HG03378 (cell line): ENCODE results near the gene NUBPL.
"Not testable (repeated sequence)": the region's sequence is repeated elsewhere in the genome, so short reads cannot be mapped to it uniquely, and the experiment has no call there.

Experiments used
- ATAC-seq: cut with Tn5 transposase; IDR thresholded peaks from one replicate; pipeline ENCODE4 v1.9.1; 2021; ENCODE audit warnings: mild to moderate bottlenecking, moderate library complexity; ENCODE audit not compliant: unreplicated experiment

The NUBPL gene

DNA sequence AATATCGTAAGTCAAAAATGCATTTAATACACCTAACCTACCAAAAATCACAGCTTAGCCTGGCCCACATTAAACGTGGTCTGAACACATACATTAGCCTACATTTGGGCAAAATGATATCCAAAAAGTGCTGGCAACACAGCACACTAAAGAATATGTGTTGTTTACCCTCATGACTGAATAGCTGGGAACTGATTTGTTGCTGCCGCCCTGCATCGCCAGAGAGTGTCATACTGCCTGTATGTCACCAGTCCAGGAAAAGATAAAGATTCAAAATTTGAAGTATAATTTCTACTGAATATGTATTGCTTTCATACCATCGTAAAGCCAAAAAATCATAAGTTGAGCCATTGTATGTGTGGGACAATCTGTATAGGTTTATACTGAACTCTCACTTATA is 157.8 kb downstream of the NUBPL start:
- ATAC-seq: no peak

DNA sequence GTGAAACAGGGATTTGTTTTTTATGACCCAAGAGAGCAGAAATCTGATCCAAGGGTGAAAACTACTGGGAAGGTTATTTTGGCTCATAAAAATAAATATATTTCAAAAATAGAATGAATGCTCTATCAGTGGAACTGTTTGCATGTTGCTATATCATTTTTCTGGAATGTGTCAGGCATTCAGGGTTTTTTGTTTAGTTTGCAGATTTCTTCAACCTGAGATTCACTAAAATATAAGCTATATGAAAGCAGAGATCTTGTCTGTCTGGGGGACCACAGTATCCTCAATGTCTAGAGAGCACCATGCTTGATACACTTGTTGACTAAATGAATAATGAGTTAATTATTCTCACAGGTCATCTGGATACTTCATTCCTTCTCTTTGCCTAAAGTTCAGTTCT is 165.1 kb downstream of the NUBPL start:
- ATAC-seq: no peak

DNA sequence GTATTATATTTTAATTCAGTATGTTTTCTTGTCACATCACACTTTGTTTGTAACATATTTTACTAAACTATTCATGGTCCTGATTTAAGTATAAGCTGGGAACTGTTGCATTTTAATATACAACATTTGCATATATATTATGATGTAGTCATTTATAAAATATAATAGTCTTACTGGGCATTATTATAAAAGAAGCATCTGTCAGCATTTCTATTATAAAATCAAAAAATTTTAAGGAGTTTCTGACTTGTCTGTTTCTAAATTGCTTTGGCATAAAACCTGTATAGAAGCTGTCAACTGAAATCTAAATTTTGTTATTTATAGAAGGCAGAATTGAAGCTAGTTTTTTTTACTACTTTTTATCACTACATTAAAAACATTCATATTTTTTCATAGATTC is 166.6 kb downstream of the NUBPL start:
- no peak for ATAC-seq

DNA sequence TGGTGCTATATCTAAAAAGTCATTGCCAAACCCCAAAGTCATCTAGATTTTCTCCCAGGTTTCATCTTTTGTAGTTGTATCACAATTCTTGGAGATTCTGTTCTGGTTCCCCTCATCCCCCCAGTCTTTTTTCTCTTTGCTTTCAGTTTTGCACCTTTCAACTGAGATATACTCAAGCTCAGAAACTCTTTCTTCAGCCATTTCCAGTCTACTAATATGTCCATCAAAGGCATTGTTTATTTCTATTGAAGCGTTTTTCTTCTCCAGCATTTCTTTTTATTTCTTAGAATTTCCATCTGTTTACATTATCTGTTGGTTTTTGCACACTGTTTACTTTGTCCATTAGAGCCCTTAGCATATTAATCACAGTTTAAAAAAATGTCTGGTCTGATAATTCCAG is 179.5 kb downstream of the NUBPL start:
- ATAC-seq: no peak

DNA sequence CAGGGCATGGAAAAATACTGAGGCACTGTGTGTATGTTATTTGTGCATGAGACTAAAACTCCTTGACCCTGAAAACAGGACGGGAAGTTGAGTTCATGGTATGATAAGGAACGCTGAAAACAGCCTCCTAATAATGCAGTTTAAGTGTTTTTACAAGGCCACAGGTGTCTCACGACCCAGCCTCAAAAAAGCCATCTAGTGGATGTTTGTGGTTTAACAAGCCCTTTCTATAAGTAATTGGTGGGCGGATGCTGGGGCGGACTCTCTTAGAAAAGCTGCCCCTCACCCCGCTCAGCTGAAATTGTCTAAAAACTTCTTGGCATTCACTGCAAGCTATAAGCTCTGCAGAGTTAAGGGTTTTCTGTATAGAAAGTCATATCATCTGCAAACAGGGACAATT is 184.5 kb downstream of the NUBPL start:
- ATAC-seq: no peak

DNA sequence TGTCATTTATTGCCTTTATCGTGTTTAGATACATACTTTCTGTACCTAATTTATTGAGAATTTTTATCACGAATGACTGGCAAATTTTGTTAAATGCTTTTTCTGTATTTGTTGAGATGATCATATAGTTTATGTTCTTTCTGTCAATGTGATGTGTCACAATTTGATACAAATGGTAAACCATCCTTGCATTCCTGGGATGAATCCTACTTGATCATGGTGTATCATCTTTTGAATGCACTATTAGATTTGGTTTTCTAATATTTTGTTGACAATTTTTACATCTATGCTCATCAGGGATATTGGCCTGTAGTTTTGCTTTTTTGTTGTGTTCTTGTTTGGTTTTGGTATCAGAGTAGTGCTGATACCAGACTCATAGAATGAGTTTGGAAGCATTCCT is 185.1 kb downstream of the NUBPL start:
- ATAC-seq: no peak

DNA sequence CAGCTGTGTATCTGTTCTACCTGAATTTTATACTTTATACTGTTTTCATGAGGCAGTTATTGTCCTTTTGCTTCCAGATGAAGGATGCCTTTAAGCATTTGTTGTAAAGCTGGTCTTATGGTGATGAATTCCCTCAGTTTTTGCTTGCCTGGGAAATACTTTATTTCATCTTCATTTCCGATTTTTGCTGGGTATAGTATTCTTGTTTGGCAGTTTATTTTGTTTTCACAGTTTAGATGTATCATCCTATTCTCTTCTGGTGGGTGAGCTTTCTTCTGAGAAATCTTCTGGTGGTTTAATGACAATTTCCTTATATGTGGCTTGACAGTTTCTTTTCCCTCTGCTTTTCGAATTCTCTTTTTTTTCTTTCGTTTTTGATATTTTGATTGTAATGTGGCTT is 188.1 kb downstream of the NUBPL start:
- ATAC-seq: no peak

DNA sequence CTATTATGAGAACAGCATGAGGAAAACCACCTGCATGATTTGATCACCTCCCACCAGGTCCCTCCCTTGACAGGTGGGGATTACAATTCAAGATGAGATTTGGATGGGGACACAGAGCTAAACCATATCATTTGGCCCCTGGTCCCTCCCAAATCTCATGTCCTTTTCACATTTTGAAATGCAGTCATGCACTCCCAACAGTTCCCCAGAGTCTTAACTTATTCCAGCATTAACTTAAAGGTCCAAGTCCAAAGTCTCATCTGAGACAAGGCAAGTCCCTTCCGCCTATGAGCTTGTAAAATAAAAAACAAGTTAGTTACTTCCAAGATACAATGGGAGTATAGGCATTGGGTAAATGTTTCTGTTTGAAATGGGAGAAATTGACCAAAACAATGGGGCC is 189.8 kb downstream of the NUBPL start:
- not testable (repeated sequence) for ATAC-seq

DNA sequence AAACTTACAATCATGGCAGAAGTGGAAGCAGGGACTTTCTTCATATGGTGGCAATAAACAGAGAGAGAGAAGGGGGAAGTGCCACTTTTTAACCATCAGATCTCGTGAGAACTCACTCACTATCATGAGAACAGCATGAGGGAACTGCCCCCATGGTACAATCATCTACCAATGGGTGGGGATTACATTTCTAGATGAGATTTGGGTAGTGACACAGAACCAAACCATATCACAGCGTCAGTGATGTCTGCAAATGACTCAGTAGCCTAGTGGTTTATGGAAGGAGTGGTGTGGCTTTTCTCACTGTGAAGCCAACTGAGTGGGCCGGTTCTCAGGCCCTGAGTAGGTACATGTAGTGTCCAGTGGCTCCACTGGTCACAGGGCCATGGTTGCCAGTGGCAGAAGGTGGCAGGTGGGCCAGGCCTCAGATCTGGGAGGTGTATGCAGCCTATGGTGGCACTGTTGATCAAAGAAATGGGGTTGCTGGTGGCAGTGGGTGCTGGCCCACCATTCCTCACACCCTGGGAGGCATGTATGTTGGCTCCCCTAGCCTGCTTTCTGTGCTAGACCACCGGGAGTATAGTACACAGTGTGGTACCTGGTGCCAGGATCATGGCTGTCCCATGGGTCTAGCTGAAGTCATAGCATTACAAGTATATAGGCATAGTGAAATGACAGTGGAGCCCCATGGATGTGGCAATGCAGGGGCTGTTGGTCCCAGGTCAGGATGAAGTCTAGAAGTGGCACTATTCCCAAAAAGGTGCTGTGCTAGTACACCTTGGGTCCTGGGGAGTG is 191.9 kb downstream of the NUBPL start:
- no peak for ATAC-seq

DNA sequence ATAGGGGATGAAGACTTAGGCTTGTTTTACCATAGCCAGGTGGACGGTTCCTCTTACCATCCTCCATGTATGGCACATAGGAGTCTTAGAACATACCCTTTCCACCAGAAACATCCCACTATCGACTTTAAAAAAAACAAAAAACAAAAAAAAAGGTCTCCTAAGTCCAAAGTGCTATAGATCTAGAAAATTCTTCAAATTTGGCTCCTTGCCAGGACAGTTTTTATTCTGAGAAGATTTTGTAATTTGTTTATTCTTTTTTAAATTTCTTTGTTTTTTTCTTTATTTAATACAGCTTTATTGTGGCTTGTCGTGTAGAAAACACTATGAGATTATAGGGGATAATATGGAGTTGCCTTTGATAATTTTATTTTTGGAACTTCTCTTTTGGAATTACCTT is 197.7 kb downstream of the NUBPL start:
- ATAC-seq: no peak

DNA sequence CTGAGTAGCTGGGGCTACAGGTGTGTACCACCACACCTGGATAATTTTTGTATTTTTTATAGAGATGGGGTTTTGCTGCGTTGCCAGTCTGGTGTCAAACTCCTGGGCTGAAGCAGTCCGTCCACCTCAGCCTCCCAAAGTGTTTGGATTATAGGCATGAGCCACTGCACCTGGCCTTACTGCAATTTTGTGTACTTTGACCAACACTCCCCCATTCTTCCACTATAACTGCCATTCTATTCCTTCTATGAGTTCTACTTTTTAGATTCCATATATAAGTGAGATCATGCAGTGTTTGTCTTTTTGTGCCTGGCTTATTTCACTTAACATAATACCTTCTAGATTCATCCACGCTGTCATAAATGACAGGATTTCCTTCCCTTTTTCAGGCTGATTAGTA is 199.1 kb downstream of the NUBPL start:
- ATAC-seq: no peak

DNA sequence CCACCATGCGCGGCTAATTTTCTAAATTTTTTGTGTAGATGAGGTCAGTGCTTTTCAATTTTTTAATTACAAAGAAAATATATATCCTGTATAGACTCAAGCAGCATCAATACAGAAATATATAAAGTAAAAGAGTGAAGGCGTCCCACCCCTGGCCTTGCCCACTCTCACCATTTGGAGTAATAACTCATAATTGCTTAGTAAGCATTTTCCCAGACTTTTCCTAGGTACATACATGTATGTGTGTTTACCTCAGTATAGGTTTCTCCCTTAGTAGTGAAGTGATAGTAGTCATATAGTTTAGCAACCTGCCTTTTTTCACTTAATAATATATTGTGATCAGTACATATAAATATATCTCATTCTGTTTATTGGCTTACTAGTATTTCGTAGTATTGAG is 200.1 kb downstream of the NUBPL start:
- no peak for ATAC-seq

DNA sequence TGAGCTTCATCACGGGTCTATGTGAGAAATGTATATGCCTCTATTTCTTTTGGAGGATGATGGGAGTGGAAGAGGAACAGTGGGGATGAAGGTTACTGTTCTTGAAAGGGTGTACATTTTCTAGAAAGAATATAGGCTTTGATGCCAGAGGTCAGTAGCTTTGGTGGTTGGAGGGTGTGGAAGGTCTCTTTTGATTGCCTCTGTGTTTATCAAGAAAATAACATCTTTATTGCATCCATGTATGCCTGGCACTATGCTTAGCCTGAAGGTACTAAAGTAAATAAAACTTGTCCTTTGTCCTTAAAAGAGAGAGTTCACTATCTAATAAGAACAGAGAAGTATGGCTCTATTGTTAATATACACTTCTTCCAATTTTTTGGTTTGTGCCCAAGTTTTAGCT is 201.8 kb downstream of the NUBPL start:
- no peak for ATAC-seq

DNA sequence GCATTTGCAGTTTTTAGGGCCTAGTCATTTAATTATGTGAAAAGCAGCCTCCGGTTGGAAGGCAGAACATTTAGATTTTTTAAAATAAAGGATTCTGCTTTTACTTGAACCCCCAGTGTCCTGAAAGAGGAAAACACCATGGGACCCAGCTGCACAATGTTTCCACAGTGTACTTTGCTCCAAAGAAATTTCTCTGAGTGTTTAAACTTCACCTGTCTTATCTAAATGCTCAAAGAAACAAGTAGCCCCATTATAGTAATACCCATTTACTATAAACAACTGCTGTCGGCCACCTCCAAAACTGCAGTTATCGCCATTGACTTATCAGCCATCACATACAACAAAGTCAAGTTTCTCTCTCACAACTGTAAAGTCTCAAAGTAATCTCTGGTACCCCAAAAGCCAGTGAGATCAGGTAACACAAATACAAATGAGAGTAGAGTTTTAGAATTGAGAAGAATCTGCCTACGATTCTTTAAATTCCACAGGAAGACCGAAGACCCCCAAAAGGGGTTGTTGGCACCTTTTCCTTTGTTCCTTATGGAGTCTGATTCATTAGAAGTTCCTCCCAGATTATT is 205.2 kb downstream of the NUBPL start:
- no peak for ATAC-seq

DNA sequence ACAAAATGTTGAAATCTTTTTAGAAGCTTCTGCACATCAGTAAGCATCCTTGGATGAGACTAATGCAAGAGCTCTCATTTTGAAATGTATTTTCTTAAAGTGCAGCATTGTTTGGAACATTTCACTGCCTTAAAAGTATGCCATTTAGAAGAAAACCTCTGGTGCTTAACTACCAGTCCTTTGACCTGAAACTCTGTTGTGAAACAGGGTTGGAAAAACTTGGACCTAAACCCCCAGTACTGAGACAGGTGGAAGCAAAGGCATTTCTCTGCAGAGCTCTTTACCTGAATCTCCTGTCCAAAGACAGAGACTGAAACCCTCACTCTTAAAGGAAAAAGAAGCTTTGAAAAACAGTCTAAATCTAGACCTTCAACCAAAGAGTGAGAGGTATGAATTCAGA is 207.2 kb downstream of the NUBPL start:
- no peak for ATAC-seq

DNA sequence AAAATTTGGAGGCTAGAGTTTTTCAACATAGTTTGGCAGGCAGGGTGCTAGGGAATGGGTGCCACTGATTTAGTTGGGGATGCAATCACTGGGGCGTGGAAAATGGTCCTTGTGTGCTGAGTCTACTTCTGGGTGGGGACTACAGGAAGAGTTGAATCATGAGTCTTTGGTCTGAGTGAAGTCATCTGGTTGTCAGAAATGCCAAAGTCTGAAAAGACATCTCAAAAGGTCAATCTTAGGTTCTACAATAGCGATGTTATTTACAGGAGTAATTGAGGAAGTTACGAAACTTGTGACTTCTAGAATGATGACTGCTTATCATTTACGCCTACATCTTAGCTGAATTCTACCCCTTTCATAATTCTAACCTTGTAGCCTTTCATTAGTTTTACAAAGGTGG is 209.1 kb downstream of the NUBPL start:
- peak; percentile 50 for ATAC-seq

DNA sequence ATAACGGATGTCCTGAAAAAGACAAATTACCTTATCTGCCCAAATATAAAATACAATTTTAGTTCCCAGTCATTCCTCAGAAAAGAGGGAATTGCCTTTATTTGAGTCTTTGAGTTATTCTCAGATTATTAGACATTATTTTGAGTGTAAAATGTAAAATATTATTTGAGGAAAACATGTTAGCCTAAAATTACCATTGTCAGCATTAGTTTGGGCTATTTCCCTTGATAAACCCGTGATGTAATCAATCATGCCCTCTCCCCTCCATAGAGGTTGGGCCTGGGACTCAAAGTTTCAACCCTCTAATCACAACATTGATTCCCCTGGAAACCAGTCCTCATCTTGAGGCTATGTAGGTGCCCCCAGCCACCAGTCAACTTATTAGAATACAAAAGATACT is 213.4 kb downstream of the NUBPL start:
- no peak for ATAC-seq

DNA sequence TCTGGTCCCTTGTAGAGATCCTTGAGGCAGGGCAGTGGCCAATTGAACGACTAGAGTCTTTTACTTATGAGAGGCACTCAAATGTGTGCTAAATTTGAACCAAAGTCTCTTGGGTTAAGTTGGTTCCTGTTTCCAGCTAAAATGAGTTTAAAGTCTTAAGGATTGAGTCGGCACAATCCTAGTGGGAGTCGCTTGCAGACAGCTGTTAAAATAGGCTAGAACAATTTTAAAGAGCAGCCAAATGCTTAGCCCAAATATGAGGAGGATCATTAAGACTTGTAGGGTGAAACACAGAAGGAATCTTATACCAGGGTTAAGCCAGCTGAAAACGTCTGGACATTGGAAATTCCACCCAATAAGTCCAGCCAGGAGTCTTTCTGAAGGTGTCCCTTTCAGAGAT is 216.1 kb downstream of the NUBPL start:
- ATAC-seq: no peak

DNA sequence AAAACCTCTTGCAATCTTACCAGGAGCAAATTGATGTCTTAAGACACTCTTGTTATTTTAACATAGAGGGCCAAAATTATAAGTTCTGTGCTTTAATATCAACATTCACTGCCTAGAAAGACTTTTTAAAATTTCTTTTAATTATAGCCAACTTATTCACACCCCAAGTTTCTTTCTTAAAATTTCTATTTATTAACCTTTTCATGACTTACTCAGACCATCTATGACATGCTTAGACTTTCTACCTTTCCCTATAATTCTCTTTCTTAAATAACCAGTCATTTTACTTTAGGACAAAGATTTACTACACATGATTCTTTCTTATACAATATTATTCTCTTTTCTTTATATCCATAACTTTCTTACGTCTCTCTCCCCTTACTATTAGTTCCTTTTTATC is 220.4 kb downstream of the NUBPL start:
- ATAC-seq: no peak

DNA sequence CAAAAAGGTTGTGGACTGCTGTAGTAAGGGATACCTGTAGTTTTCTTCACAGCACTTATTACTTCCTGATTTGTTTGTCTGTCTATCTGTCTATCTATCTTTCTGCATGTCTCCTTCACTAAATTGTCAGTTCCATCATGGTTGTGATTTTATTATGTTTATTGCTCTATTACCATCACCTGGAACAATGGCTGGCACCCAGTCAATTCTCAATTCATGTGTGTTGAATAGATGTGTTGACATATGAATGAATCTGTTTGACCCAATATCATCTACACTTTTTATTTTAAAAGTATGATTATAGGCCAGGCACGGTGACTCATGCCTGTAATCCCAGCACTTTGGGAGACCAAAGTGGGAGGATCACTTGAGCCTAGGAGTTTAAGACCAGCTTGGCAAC is 224.4 kb downstream of the NUBPL start:
- no peak for ATAC-seq

DNA sequence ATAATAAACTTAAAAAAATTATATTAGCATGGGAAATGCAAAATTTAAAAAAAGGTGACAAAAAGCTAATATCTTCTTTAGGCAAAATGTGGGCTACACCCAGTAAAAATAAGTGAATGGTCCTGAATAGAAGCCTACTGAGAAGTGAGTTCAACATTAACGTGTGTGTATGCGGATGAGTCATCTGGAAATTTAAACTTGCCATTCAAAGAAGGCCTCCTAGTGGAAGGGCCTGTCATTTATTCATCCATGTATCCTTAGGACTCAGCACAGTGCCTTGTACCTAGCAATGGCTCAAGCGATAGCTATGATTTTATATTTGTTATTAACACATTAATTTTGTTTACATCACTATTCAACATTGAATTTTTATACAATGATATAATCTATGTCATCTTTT is 226.2 kb downstream of the NUBPL start:
- ATAC-seq: no peak

DNA sequence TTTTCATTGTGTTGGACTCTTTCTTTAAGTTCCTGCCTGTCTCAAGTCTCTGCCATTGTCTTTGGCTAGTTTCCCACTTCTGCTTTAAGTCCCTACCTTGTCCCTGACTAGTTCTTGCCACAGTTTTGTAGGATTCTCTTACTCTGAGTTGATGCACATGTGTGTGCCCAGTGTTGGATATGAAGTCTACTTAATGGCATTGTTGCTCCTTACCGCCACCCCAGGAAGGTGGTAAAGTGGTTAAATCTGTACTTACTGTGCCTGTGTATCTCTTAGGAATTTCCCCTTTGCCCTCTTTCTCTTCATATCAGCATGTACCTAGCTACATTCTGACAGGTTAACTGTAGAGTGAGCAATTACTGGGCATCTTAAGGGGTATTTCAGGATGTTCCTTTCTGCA is 227.1 kb downstream of the NUBPL start:
- no peak for ATAC-seq

DNA sequence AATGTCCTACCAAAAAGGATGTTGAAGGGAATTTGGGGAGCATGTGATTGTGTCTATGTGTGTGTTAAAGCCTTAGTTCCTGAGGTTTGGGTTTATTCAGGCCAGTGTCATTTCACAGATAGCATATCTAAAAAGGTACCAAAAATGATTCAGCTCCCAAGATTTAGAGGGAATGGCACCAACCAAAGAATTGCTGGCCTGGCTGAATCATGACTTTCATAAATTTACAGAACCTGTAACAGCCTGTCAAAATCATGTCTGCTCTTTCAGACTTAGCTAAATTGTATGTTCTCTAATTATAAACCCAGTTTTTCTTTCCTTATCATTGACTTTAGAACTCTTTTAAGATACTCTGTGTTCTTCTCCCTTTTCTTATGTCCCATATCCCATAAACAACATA is 231.5 kb downstream of the NUBPL start:
- ATAC-seq: no peak
